BE2C (cell line): ENCODE data around the gene ATF6.

ENCODE experiments used
- DNase-seq: peaks from one replicate; pipeline ENCODE4 v3.0.0-alpha.2; 2020
- H3K27me3 ChIP-seq: fragments of 250-450 bp; sonication (Bioruptor Pico); 2 replicates; pipeline ENCODE4 v1.5.1; 2020; ENCODE audit warnings: mild to moderate bottlenecking
- H3K36me3 ChIP-seq: fragments of 250-450 bp; sonication (Bioruptor Pico); 2 replicates; pipeline ENCODE4 v1.5.1; 2020; ENCODE audit warnings: mild to moderate bottlenecking
- H3K4me1 ChIP-seq: fragments of 250-450 bp; sonication (Bioruptor Pico); 2 replicates; pipeline ENCODE4 v1.5.1; 2020
- H3K4me3 ChIP-seq: 2 replicates; pipeline ENCODE4 v1.5.1; 2011; ENCODE audit warnings: low read depth, low read length
- H3K9me3 ChIP-seq: fragments of 250-450 bp; sonication (Bioruptor Pico); 2 replicates; pipeline ENCODE4 v1.5.1; 2020
- CTCF ChIP-seq: IDR thresholded peaks from 2 replicates; pipeline ENCODE4 v1.5.1; 2012; ENCODE audit warnings: mild to moderate bottlenecking, low read depth, low read length

ATF6 gene

DNA sequence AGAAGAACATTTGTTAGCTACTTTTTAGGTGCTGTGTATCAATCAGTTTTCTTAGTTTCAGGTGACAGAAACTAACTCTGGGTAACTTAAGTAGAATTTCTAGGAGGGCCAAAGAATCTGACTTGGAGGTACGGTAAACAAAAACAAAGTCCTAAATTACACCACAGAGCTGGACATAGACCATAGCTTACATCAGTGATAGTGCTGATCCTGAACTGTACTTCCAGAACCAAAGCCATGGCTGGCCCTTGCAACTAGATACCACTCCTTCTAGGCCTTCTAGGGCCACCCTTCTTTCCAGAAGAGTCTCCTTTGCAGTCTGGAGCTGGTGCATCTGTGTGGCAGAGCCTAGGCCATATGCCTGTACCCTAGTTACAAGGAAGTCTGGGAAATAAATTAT is 163.0 kb downstream of the ATF6 start:
- no peak overlapping the region for H3K4me3 ChIP-seq
- no peak for DNase-seq
- 0 out of 2 replicates have a peak, but pooled peaks cover 2% of the 10 kb centered on the region for H3K4me1 ChIP-seq
- H3K9me3 ChIP-seq = no peaks in the 10 kb centered on the region
- no peak for TF ChIP-seq CTCF
- no peaks in the 10 kb centered on the region for H3K36me3 ChIP-seq
- no peaks in the 10 kb centered on the region for H3K27me3 ChIP-seq

GRCh38 chr1:161930064-161930463 is 163.9 kb downstream of the ATF6 start:
- no peak overlapping the region for H3K4me3 ChIP-seq
- H3K4me1 ChIP-seq = peaks cover 2% of the 10 kb centered on the region; the same call in 1 of the 2 replicates
- DNase-seq = no peak
- H3K27me3 ChIP-seq = no peaks in the 10 kb centered on the region
- no peaks in the 10 kb centered on the region for H3K9me3 ChIP-seq
- H3K36me3 ChIP-seq = no peaks in the 10 kb centered on the region
- no peak for TF ChIP-seq CTCF

DNA sequence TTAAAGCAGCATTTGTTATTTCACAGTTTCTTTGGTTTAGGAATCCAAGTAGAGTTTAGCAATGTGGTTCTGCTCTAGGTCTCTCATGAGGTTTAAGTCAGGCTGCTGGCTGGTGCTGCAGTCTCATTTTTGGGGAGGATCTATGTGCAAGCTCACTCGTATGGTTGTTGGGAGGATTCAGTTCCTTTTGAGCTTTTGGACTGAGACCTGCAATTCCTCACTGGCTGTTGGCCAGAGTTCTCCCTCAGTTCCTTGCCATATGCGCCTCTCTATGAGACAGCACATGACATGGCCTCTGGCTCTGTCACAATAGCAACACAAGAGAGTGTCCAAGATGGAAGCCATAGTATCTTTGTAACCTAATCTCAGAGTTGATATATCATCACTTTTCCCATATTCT is 166.5 kb downstream of the ATF6 start:
- H3K4me1 ChIP-seq = peaks cover 2% of the 10 kb centered on the region; the same call in 1 of the 2 replicates
- TF ChIP-seq CTCF = no peak
- no peak for DNase-seq
- H3K36me3 ChIP-seq = no peaks in the 10 kb centered on the region
- no peak overlapping the region for H3K4me3 ChIP-seq
- no peaks in the 10 kb centered on the region for H3K9me3 ChIP-seq
- H3K27me3 ChIP-seq = no peaks in the 10 kb centered on the region

DNA sequence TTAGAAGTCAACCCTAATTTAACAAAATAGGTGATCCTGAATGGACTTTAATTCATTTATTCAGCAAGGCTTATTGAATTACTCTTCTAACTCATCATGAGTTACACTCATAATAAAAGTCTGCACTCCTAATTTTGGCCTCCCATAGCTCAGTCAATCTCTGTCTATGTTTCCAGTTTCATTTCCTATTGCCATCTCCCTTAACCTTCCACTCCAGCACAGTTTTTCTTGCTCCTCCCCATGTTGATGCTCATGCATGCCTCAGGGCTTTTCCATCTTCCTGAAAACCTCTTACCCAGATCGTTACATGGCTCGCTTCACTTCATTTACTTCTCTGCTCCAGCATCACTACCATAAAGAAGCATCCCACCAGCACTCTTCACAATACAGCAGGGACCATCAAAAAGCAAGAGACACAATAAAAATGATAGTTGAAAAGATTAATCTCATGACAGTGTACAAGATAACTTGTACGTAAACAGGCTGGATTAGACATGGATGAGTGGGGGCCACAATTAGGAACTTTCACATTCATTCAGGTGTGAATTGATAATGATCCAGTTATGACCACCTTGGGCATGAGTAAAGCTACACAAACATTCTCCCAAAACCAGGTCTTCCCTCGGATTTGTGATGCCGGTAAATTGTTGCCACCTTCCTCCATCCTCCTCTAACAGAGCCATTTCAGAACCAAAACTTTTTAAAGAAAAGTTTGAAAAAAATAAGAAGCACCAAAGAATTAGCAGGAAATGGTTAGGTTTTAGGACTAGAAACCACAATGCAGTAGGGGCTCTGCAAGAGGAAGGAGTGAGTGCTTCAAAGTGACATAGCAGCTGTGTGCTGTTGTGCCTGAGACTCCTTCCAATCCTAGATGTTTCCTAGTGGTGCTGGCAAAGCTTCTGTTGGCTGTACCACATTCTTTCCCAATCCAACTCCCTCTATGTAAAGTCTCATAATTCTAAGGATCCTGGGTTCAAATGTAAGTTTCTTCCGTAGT is 167.8 kb downstream of the ATF6 start:
- no peak for DNase-seq
- Histone ChIP-seq H3K36me3 (no peaks in the 10 kb centered on the region), H3K4me1 (peaks cover 2% of the 10 kb centered on the region; the same call in 1 of the 2 replicates), H3K9me3 (no peaks in the 10 kb centered on the region), H3K27me3 (no peaks in the 10 kb centered on the region), H3K4me3 (no peak overlapping the region)
- TF ChIP-seq CTCF = no peak

DNA sequence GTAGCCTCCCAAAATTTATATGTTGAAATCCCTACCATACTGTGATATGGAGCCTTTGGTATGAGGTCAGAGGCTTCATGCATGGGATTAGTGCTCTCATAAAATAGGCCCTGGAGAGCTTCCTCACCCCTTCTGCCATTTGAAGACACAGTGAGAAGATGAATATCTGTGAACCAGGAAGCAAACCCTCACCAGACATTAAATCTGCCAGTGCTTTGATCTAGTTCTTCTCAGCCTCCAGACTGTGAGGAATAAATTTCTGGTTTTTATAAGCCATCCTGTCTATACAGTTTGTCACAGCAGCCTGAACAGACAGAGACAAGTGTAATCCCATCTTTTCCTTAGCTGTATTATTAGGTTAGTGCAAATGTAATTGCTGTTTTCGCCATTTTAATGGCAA is 169.1 kb downstream of the ATF6 start:
- no peak overlapping the region for H3K4me3 ChIP-seq
- peaks cover 2% of the 10 kb centered on the region; the same call in 1 of the 2 replicates for H3K4me1 ChIP-seq
- no peak for DNase-seq
- H3K27me3 ChIP-seq = no peaks in the 10 kb centered on the region
- H3K9me3 ChIP-seq = no peaks in the 10 kb centered on the region
- TF ChIP-seq CTCF = no peak
- H3K36me3 ChIP-seq = no peaks in the 10 kb centered on the region

DNA sequence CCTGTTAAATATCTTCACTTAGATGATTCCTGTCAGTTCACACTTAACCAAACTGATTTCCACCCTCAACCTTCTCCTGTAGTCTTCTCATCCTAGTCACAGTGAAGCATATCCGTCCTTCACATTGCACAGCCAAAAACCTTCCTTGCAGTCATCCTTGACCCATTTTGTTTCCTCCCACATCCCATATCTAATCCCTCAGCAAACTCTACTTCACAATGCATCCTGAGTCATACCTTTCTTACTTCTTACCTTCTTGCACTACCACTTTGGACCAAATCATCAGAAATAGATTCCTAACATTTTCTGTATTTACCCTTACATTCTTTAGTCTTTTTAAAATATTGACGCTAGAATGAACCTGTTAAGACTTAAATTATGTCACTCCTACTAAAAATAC is 170.7 kb downstream of the ATF6 start:
- DNase-seq = no peak
- H3K4me1 ChIP-seq = peaks cover 2% of the 10 kb centered on the region; the same call in 1 of the 2 replicates
- no peaks in the 10 kb centered on the region for H3K36me3 ChIP-seq
- no peaks in the 10 kb centered on the region for H3K27me3 ChIP-seq
- no peak for TF ChIP-seq CTCF
- H3K9me3 ChIP-seq = no peaks in the 10 kb centered on the region
- no peak overlapping the region for H3K4me3 ChIP-seq
